HG03025 (cell line): Measurements from ENCODE around the gene GRAMD4.

Experiments
- ATAC-seq: cut with Tn5 transposase; IDR thresholded peaks from one replicate; pipeline ENCODE4 v1.9.1; 2021; ENCODE audit warnings: mild to moderate bottlenecking, moderate library complexity; ENCODE audit not compliant: unreplicated experiment, low FRiP score

Gene GRAMD4

GRCh38 chr22:46582281-46582933 lies 37.8 kb upstream of the GRAMD4 start:
- no peak for ATAC-seq

GRCh38 chr22:46583571-46583970 lies 36.6 kb upstream of the GRAMD4 start:
- ATAC-seq: no peak

DNA sequence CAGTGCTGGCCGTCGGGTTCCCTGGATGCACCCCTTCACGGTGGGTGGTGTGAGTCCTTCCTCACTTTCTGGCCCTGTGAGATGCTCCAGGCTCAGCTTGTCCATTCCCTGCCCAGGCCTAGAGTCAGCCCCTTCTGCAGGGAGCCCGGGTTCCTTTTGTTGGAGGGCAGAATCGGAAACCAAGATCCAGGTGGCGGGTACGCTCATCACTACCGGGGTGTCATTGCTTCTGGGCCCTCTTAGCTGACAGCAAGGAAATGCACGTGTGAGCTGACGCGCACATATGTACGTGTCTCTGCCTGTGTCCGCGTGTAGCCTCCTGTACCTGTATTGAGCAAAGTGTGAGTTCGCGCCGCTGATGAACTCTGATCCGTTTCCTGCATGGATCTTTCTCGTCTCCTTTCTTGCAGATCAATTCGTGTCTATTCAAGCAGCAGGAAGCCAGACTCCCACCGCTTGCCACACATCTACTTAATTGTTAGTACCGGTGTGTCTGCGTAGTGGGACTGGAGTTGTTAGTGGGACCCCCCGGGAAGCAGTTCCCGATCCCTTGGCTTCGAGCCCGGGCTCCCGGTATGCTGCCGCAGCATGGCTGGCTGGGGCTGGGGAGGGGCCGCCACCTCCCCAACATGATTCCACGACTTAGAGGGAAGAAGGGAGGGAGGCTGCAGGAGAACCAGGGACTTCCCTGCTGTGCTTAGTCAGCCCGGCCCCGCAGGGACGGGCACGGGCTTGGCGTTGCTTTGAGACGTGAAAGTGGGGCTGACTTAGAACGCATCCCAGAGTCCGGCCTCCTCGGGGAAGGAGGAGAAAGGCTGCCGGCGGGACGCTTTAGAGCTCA lies 35.9 kb upstream of the GRAMD4 start:
- ATAC-seq: no peak

DNA sequence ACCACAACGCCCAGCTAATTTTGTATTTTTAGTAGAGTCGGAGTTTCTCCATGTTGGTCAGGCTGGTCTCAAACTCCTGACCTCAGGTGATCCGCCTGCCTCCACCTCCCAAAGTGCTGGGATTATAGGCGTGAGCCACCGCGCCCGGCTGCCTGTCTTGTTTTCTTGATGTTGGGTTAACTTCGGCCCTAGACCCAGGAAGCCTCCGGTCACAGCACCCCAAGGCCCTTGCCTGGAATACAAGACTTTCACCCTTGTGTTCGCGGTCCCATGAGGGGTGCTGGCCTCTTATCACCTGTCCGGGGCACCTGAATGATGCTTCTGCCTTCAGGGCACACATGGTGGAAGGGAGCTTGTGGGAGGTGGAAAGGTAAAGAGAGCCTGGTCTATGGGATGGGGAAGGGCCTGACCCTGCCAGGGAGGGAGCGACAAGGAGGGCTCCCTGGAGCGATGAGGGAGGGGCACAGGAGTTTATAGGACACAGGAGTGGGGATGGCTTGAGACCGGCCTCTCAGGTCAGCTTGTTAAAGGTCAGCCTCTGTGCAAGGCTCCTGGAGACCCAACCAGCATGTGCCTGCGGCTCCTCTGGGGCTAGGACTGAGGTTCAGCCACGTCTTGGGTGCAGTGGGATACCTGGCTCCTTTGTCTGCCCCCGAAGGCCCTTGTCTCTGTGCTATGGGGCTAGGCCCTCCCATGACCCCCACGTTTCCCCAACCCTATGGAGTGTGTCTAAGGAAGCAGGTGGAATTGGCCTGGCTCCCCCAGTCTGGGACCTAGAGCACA lies 34.7 kb upstream of the GRAMD4 start:
- ATAC-seq: no peak

DNA sequence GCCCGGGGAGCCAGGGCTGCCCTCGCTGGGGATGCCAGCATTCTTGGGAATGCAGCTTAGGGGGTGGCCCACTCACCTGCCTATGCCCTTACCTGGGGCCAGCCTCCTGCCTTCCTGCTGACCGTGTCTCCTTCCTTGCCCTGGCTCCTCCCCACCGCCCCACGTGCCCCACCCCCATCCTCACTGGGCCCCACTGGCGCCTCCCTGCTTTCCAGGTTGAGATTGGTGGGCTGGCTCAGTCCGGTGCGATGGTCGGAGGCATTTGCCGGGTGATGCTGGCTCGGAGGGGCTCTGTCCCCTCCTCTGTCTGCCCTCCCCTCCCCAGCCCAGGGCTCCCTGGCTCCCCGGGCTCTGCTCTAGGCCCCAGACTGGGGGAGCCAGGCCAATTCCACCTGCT lies 34.1 kb upstream of the GRAMD4 start:
- ATAC-seq: no peak

DNA sequence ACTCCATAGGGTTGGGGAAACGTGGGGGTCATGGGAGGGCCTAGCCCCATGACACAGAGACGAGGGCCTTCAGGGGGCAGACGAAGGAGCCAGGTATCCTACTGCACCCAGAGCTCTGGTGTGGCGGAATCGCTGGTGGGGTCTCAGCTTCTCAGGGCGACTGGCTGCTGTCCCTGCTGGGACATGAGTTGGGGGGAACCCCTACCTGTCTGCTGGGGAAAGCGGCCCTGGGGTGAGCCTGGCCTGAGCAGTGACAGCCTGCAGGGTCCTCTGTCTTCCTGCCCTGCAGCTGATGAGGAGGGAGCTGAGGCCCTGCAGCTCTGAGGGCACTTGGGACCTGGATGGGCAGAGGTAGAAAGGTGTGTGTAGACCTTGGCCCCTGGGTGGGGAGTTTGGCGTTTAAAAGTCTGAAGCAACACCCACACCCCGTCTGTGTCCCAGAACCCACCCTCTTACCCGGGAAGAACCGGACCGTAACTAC lies 33.6 kb upstream of the GRAMD4 start:
- no peak for ATAC-seq

DNA sequence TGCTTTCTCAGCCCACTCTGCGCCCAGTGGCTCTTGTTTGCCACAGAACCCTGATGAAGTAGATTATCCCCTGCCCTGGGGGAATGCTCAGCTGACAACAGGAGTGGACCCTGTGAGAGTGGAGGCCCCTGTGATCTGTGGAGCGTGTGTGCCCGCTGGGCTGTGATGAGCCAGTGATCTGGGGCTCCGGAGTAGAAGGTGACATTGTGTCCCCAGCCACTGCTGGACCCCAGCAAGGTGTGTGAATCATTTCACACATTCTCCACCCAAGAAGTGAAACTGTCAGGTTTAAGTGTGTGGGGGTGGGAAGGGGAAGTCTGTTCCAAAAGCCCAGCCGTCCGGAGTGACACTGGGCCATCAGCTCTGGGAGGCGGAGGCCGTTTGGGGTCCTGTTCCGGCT lies 33.1 kb upstream of the GRAMD4 start:
- no peak for ATAC-seq

DNA sequence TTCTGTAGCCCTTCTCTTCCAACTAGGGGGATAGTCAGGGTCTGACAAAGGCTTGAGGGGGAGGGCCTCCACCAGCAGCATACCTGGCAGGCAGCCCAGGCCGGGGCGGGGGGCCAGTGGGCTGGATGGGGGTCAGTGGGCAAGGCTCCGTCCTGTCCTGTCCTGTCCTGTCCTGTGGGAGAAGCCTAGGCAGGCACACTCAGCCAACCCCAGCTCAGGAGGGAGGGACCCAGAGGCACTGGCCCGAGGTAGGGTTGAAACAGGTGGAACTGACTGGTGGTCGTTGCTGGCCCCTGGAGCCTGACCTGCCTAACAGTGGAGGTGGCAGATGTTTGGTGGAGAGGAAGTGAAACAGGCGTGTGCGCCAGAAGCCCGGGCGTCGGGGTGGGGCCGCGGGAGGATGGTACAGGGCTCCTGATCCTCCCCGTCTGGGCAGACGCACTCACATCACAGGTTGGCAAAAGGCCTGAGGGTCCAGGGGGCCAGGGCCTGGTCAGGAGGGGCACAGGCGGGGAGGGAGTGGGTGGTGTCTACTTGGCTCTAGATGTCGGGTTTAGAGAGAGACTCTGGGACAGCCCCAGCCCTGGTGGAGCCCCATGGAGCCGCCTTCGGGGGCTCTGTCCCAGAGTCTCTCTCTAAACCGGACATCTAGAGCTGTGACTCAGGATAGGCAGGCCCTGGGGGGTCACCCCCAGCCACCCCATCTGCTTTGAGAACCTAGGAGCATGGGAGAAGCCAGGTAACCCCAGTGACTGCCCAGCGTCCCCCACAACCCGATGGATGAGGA lies 32.5 kb upstream of the GRAMD4 start:
- ATAC-seq: no peak

- no peak for ATAC-seq
These were observed 31.7 kb upstream of the GRAMD4 start for GRCh38 chr22:46588279-46589140.

- no peak for ATAC-seq
These were observed 30.9 kb upstream of the GRAMD4 start for GRCh38 chr22:46589141-46589748.

DNA sequence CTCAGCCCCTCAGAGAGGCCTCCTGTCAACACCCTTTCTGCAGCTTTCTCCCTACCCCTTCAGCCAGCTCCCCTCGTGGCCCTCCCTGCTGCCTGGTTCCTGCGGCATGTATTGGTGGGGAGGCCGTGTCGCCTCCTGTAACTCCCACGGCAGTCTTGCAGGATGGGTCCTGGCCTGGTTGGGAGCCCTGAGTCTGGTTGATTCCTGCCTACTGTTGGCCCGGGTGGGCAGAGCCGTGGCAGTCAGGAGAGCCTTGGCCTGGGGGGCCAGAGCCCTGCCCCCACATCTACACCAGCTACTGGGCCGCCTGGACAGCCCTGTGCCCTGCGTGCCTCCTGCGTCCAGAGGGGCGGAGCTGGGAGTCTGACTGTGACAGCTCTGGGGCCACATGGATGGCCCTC lies 30.3 kb upstream of the GRAMD4 start:
- no peak for ATAC-seq

- ATAC-seq: no peak
These were observed 29.9 kb upstream of the GRAMD4 start for GRCh38 chr22:46590334-46590733.

- no peak for ATAC-seq
These were observed 28.3 kb upstream of the GRAMD4 start for GRCh38 chr22:46591930-46592329.

GRCh38 chr22:46592390-46592872 lies 27.8 kb upstream of the GRAMD4 start:
- no peak for ATAC-seq

GRCh38 chr22:46593211-46593681 lies 26.9 kb upstream of the GRAMD4 start:
- ATAC-seq: no peak

- no peak for ATAC-seq
These were observed 25.9 kb upstream of the GRAMD4 start for GRCh38 chr22:46593996-46594946.

GRCh38 chr22:46594947-46595298 lies 25.3 kb upstream of the GRAMD4 start:
- no peak for ATAC-seq

GRCh38 chr22:46595545-46595944 lies 24.6 kb upstream of the GRAMD4 start:
- no peak for ATAC-seq
